Measurements from ENCODE around the gene FYB2. TPM values are rescaled to one million over a fixed set of nuclear protein-coding genes. Genes with fewer than 3 reads are reported as not detected.

The FYB2 gene
- total RNA-seq, 1 donor = not detected

DNA sequence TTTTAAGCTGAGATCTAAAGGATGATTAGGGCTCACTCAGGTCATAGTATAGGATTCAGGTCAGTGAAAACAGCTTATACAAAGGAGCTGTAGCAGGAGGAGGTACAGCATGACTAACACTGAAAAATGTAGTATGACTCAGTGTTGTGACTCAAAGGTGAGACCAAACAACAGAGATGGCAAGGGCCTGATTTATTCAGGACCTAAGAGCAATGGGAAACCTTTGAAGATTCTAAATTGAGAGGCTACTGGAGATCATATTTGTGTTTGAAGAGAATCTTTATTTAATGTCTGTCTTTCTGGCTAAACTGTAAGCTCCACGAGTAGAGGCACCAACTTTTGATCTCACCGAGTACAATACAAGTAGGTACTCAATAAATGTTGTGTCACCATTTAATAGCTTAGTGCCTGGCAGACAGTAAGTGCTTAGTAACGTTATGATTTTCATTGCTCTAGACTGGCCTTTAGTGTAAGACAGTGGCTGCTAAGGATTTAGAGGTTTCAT is 130.6 kb downstream of the FYB2 start:
- DNase-seq (ENCODE audit: low read depth) = peak; percentile 55
- TF ChIP-seq, protein P1, sequence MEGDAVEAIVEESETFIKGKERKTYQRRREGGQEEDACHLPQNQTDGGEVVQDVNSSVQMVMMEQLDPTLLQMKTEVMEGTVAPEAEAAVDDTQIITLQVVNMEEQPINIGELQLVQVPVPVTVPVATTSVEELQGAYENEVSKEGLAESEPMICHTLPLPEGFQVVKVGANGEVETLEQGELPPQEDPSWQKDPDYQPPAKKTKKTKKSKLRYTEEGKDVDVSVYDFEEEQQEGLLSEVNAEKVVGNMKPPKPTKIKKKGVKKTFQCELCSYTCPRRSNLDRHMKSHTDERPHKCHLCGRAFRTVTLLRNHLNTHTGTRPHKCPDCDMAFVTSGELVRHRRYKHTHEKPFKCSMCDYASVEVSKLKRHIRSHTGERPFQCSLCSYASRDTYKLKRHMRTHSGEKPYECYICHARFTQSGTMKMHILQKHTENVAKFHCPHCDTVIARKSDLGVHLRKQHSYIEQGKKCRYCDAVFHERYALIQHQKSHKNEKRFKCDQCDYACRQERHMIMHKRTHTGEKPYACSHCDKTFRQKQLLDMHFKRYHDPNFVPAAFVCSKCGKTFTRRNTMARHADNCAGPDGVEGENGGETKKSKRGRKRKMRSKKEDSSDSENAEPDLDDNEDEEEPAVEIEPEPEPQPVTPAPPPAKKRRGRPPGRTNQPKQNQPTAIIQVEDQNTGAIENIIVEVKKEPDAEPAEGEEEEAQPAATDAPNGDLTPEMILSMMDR (IDR thresholded peaks at IDR 0.05; ENCODE audit: insufficient read depth, low read length) = no peak

DNA sequence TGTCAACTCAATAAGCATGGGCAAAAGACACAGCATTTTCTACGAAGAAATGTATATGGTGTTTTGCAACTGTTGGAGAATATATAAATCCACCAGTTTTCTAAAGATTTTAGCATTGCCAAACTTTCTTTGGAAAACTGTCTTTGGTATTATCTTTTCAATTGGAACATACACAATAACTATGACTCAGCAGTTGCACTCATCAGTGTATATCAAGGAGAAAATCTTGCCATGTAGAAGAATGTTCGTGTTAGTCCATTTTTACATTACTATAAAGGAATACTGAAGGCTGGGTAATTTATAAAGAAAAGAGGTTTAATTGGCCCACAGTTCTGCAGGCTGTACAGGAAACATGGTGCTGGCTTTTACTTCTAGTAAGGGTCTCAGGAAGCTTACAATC is 133.0 kb downstream of the FYB2 start:
- peak; percentile 53 for DNase-seq (ENCODE audit: low read depth)
- TF ChIP-seq, protein P1 (IDR thresholded peaks at IDR 0.05; ENCODE audit: insufficient read depth, low read length) = no peak

More for the DNA sequence above, 130.6 kb downstream of the FYB2 start:
- no peak overlapping the region for H3K4me3 ChIP-seq (ENCODE audit: low read depth, low read length)

DNA sequence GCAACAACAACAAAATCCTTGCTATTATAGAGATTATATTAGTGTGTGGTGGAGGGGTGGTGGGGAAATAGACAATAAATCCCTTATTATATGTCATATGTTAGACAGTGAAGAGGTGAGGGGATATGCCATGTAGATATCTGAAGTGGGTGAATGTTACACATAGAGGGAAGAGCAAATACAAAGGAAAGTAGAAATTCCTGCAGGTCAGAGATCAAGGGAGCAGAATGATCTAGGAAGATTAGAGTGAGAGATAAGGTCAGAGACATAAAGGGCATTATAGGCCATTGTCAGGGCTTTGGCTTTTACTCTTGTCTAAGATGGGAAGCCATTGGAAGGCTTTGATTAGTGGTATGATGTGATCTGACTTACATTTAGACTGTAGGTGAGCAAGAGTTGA is 135.6 kb downstream of the FYB2 start:
- TF ChIP-seq, protein P1 (IDR thresholded peaks at IDR 0.05; ENCODE audit: insufficient read depth, low read length) = no peak
- H3K4me3 ChIP-seq (ENCODE audit: low read depth, low read length) = no peak overlapping the region
- DNase-seq (ENCODE audit: low read depth) = no peak

More for the DNA sequence above, 133.0 kb downstream of the FYB2 start:
- H3K4me3 ChIP-seq (ENCODE audit: low read depth, low read length) = no peak overlapping the region

DNA sequence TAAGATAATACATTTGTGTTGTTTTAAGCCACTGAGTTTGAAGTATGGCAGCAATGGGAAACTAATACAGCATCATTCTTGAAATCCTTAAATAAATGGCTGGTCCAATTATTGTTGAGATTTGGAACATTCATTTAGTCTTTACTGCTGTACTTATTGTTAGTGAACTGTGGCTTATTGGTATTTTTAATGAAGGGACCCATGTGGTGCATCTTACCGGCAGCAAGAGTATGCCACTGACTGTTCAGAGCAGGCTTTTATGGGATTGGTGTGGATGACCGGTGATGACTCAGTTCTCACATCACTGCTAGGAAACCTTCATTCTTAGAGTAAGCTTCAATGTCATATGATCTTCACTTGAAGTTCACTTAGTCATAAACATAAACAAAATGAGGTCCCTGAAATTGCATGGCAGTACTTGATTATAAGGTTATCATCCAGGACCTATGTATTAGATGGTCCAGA is 142.6 kb downstream of the FYB2 start:
- DNase-seq (ENCODE audit: low read depth) = peak; percentile 61
- H3K4me3 ChIP-seq (ENCODE audit: low read depth, low read length) = no peak overlapping the region
- TF ChIP-seq, protein P1 (IDR thresholded peaks at IDR 0.05; ENCODE audit: insufficient read depth, low read length) = no peak

DNA sequence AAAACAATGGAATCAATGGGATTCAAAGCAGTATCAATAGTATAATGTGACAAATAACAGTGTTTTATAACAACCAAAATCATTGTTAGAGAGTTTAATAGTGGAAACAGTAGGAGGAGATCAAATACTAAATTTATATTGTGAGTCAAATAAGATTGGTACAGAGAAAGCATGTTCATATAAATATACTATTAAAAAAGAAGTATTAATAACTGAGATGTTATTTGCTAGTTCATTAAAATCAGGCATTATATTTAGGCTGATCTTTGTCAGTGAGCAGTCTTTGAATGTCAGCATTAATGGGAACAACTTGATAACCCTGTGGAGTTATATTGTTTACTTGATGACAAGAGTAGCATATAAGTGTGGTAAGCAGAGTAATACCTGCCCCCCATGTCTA is 143.4 kb downstream of the FYB2 start:
- DNase-seq (ENCODE audit: low read depth) = no peak
- H3K4me3 ChIP-seq (ENCODE audit: low read depth, low read length) = no peak overlapping the region
- TF ChIP-seq, protein P1 (IDR thresholded peaks at IDR 0.05; ENCODE audit: insufficient read depth, low read length) = no peak

DNA sequence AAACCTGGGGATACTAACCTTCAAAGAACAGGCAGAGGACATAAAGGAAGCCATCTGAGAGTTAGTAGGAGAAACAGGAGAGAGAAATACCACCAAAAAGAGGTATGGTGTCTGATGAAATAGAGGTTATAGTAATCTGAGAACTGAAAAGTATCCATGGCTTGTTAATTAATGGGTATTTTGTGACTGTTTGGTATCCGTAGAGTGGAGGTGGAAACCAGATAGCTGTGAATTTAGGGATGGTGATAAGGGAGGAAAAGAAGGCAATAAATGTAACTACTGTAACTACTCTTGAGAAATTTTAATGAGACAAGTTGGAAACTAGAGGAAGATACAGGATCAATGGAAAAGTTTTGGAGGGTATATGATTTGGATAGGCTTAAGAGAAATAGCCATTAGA is 146.6 kb downstream of the FYB2 start:
- DNase-seq (ENCODE audit: low read depth) = no peak
- TF ChIP-seq, protein P1 (IDR thresholded peaks at IDR 0.05; ENCODE audit: insufficient read depth, low read length) = no peak
- no peak overlapping the region for H3K4me3 ChIP-seq (ENCODE audit: low read depth, low read length)

DNA sequence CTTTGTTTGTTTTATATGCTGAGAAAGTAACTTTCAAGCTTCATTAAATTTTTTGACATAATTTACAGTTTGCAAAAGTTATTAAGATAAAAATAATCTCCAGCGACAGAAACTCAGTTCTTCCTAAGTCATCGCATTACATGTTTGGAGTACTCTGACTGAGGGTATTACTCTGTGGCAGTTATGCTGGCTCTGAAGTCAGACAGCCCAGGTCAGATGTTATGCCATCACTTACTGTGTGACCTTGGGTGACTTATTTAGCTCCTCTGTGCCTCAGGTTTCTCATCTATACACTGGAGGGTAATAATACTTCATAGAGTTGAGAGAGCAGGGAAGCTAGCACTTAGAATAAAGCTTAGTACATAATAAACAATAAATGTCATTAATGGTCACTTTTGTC is 147.7 kb downstream of the FYB2 start:
- TF ChIP-seq, protein P1 (IDR thresholded peaks at IDR 0.05; ENCODE audit: insufficient read depth, low read length) = no peak
- no peak overlapping the region for H3K4me3 ChIP-seq (ENCODE audit: low read depth, low read length)
- no peak for DNase-seq (ENCODE audit: low read depth)
